HepG2 (cell line): ENCODE results near the gene SH3D21. TPM values are rescaled to one million over a fixed set of nuclear protein-coding genes. Genes with fewer than 3 reads are reported as not detected.

Experiments used
- KLF12 ChIP-seq: sonication (generic); formaldehyde crosslinking; IDR thresholded peaks from 2 replicates; pipeline ENCODE4 v1.4.0; 2020; ENCODE audit warnings: missing genetic modification reagents, borderline replicate concordance
- KLF16 ChIP-seq, 2 experiments: sonication (generic) in 1 of 2; formaldehyde crosslinking in 1 of 2; IDR thresholded peaks; 2 replicates each; pipeline versions ENCODE4 v1.6.1 to v1.8.0; 2016 to 2023; ENCODE audit warnings: missing genetic modification reagents in 2 of 2, missing compliant biosample characterization in 1 of 2
- NRL ChIP-seq: sonication (generic); formaldehyde crosslinking; IDR thresholded peaks from 2 replicates; pipeline ENCODE4 v1.5.0; 2020; ENCODE audit warnings: missing genetic modification reagents, mild to moderate bottlenecking, moderate library complexity, borderline replicate concordance
- ZNF772 ChIP-seq: sonication (generic); formaldehyde crosslinking; IDR thresholded peaks from 2 replicates; pipeline ENCODE4 v1.5.0; 2020; ENCODE audit warnings: mild to moderate bottlenecking, missing genetic modification reagents
- ZSCAN30 ChIP-seq: sonication (generic); formaldehyde crosslinking; IDR thresholded peaks from 2 replicates; pipeline ENCODE4 v1.5.0; 2020; ENCODE audit warnings: mild to moderate bottlenecking, missing genetic modification reagents
- polyA plus RNA-seq, 8 experiments: library from polyadenylated mRNA; depleted of rRNA in 3 of 8; stranded (reverse) in 7 of 8; unstranded in 1 of 8; fragments of >200 nt; fragmentation: Illumina TruSeq in 4 of 8; extraction: Trizol in 4 of 8; gene quantifications; 2 replicates each; pipeline versions ENCODE4 v1.2.1 to v1.2.3, GENCODE V29; 2011 to 2016; ENCODE audit warnings: low read depth in 4 of 8, missing spikeins in 1 of 8, mixed read lengths in 1 of 8; ENCODE audit not compliant: insufficient read depth in 1 of 8
- total RNA-seq, 5 experiments: library from RNA; depleted of rRNA; stranded (reverse); fragments of >200 nt; fragmentation: Illumina TruSeq; extraction: Trizol; gene quantifications; 2 replicates each; pipeline ENCODE4 v1.2.3, GENCODE V29; 2016; ENCODE audit warnings: low read depth in 1 of 5
- TF ChIP-seq, protein P1 (sequence below), 2 experiments: fragments of 450-650 bp in 1 of 2; sonication (generic) in 1 of 2; formaldehyde crosslinking in 1 of 2; IDR thresholded peaks; 2 replicates each; pipeline versions ENCODE4 v1.6.1 to v1.8.0; 2016 to 2022; ENCODE audit warnings: antibody characterized with exemption in 1 of 2, mild to moderate bottlenecking in 1 of 2, missing genetic modification reagents in 1 of 2
- TF ChIP-seq, protein P2 (sequence below): sonication (generic); formaldehyde crosslinking; IDR thresholded peaks from 2 replicates; pipeline ENCODE4 v1.5.0; 2020; ENCODE audit warnings: missing genetic modification reagents
- TF ChIP-seq, protein P3 (sequence below): sonication (generic); formaldehyde crosslinking; IDR thresholded peaks from 2 replicates; pipeline ENCODE4 v1.4.0; 2020; ENCODE audit warnings: mild to moderate bottlenecking, missing genetic modification reagents
- TF ChIP-seq, protein P4 (sequence below): sonication (generic); formaldehyde crosslinking; IDR thresholded peaks from 2 replicates; pipeline ENCODE4 v1.5.0; 2020; ENCODE audit warnings: missing genetic modification reagents
- TF ChIP-seq, protein P5 (sequence below): sonication (generic); formaldehyde crosslinking; IDR thresholded peaks from 2 replicates; pipeline ENCODE4 v1.9.0; 2021; ENCODE audit warnings: missing genetic modification reagents, borderline replicate concordance

Gene SH3D21
- total and polyA plus RNA-seq, 2 of the 13 experiments (the other 11 are each of a cell fraction or from before 2014, with no cell fraction given), result 5.1 to 8.6 TPM

DNA sequence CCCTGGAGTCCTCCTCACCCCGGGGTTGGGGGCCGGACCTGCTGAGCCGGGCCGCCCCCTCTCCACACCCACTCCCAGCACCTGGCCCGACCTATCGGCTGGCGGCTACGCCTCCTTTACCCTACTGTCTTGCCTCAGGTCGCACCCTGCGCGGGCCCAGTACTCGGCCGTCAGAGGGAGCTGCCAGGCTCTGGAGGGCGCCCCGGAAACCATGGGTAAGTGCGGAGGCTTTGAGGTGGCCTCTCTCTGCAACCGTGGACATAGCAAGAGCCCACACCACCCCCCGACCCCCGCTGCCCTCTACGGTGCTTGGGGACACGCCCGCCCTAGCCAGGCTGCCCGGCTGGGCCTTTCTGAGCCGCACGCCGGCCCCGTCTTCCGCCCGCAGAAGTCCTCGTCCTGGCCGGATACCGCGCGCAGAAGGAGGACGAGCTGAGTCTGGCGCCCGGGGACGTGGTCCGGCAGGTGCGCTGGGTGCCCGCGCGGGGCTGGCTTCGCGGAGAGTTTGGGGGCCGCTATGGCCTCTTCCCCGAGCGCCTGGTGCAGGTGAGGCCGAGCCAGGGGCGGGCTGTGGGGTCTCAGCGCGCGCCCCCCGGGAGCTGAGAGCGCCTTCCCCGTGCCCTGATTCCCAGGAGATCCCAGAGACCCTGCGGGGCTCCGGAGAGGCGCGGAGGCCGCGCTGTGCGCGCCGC lies at the start of gene SH3D21 (continued):
- TF ChIP-seq, protein P1, sequence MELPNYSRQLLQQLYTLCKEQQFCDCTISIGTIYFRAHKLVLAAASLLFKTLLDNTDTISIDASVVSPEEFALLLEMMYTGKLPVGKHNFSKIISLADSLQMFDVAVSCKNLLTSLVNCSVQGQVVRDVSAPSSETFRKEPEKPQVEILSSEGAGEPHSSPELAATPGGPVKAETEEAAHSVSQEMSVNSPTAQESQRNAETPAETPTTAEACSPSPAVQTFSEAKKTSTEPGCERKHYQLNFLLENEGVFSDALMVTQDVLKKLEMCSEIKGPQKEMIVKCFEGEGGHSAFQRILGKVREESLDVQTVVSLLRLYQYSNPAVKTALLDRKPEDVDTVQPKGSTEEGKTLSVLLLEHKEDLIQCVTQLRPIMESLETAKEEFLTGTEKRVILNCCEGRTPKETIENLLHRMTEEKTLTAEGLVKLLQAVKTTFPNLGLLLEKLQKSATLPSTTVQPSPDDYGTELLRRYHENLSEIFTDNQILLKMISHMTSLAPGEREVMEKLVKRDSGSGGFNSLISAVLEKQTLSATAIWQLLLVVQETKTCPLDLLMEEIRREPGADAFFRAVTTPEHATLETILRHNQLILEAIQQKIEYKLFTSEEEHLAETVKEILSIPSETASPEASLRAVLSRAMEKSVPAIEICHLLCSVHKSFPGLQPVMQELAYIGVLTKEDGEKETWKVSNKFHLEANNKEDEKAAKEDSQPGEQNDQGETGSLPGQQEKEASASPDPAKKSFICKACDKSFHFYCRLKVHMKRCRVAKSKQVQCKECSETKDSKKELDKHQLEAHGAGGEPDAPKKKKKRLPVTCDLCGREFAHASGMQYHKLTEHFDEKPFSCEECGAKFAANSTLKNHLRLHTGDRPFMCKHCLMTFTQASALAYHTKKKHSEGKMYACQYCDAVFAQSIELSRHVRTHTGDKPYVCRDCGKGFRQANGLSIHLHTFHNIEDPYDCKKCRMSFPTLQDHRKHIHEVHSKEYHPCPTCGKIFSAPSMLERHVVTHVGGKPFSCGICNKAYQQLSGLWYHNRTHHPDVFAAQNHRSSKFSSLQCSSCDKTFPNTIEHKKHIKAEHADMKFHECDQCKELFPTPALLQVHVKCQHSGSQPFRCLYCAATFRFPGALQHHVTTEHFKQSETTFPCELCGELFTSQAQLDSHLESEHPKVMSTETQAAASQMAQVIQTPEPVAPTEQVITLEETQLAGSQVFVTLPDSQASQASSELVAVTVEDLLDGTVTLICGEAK (IDR thresholded peaks at IDR 0.05), result no peak
- TF ChIP-seq, protein P1 (CRISPR knock-in tag; IDR thresholded peaks at IDR 0.05), result peak; percentile 13; the same call in 1 of the 2 replicates
- no peak; a peak in 1 of 4 replicates for TF ChIP-seq KLF16 (CRISPR knock-in tag; IDR thresholded peaks at IDR 0.05)
- TF ChIP-seq KLF12 (CRISPR knock-in tag), result no peak
- TF ChIP-seq NRL, result no peak
- TF ChIP-seq ZNF772, result no peak; the same call in 1 of the 2 replicates
- TF ChIP-seq, protein P2, sequence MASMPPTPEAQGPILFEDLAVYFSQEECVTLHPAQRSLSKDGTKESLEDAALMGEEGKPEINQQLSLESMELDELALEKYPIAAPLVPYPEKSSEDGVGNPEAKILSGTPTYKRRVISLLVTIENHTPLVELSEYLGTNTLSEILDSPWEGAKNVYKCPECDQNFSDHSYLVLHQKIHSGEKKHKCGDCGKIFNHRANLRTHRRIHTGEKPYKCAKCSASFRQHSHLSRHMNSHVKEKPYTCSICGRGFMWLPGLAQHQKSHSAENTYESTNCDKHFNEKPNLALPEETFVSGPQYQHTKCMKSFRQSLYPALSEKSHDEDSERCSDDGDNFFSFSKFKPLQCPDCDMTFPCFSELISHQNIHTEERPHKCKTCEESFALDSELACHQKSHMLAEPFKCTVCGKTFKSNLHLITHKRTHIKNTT (CRISPR knock-in tag), result no peak
- no peak for TF ChIP-seq ZSCAN30 (CRISPR knock-in tag)
- TF ChIP-seq, protein P3, sequence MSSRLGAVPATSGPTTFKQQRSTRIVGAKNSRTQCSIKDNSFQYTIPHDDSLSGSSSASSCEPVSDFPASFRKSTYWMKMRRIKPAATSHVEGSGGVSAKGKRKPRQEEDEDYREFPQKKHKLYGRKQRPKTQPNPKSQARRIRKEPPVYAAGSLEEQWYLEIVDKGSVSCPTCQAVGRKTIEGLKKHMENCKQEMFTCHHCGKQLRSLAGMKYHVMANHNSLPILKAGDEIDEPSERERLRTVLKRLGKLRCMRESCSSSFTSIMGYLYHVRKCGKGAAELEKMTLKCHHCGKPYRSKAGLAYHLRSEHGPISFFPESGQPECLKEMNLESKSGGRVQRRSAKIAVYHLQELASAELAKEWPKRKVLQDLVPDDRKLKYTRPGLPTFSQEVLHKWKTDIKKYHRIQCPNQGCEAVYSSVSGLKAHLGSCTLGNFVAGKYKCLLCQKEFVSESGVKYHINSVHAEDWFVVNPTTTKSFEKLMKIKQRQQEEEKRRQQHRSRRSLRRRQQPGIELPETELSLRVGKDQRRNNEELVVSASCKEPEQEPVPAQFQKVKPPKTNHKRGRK (CRISPR knock-in tag), result no peak
- TF ChIP-seq, protein P4, sequence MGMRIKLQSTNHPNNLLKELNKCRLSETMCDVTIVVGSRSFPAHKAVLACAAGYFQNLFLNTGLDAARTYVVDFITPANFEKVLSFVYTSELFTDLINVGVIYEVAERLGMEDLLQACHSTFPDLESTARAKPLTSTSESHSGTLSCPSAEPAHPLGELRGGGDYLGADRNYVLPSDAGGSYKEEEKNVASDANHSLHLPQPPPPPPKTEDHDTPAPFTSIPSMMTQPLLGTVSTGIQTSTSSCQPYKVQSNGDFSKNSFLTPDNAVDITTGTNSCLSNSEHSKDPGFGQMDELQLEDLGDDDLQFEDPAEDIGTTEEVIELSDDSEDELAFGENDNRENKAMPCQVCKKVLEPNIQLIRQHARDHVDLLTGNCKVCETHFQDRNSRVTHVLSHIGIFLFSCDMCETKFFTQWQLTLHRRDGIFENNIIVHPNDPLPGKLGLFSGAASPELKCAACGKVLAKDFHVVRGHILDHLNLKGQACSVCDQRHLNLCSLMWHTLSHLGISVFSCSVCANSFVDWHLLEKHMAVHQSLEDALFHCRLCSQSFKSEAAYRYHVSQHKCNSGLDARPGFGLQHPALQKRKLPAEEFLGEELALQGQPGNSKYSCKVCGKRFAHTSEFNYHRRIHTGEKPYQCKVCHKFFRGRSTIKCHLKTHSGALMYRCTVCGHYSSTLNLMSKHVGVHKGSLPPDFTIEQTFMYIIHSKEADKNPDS (CRISPR knock-in tag), result no peak
- TF ChIP-seq, protein P5, sequence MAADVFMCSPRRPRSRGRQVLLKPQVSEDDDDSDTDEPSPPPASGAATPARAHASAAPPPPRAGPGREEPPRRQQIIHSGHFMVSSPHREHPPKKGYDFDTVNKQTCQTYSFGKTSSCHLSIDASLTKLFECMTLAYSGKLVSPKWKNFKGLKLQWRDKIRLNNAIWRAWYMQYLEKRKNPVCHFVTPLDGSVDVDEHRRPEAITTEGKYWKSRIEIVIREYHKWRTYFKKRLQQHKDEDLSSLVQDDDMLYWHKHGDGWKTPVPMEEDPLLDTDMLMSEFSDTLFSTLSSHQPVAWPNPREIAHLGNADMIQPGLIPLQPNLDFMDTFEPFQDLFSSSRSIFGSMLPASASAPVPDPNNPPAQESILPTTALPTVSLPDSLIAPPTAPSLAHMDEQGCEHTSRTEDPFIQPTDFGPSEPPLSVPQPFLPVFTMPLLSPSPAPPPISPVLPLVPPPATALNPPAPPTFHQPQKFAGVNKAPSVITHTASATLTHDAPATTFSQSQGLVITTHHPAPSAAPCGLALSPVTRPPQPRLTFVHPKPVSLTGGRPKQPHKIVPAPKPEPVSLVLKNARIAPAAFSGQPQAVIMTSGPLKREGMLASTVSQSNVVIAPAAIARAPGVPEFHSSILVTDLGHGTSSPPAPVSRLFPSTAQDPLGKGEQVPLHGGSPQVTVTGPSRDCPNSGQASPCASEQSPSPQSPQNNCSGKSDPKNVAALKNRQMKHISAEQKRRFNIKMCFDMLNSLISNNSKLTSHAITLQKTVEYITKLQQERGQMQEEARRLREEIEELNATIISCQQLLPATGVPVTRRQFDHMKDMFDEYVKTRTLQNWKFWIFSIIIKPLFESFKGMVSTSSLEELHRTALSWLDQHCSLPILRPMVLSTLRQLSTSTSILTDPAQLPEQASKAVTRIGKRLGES (CRISPR knock-in tag), result no peak
